CD4-positive, alpha-beta T cell treated with Interleukin-17A for 1 hour (primary cell): ENCODE measurements around the gene DOK3.
"Not testable (repeated sequence)": the region's sequence is repeated elsewhere in the genome, so short reads cannot be mapped to it uniquely, and the experiment has no call there.

Experiments
- DNase-seq: peaks from one replicate; pipeline ENCODE4 v3.0.0-alpha.2; 2020

The DOK3 gene

GRCh38 chr5:177496070-177496726, 13.4 kb downstream of the DOK3 start:
- no peak for DNase-seq

DNA sequence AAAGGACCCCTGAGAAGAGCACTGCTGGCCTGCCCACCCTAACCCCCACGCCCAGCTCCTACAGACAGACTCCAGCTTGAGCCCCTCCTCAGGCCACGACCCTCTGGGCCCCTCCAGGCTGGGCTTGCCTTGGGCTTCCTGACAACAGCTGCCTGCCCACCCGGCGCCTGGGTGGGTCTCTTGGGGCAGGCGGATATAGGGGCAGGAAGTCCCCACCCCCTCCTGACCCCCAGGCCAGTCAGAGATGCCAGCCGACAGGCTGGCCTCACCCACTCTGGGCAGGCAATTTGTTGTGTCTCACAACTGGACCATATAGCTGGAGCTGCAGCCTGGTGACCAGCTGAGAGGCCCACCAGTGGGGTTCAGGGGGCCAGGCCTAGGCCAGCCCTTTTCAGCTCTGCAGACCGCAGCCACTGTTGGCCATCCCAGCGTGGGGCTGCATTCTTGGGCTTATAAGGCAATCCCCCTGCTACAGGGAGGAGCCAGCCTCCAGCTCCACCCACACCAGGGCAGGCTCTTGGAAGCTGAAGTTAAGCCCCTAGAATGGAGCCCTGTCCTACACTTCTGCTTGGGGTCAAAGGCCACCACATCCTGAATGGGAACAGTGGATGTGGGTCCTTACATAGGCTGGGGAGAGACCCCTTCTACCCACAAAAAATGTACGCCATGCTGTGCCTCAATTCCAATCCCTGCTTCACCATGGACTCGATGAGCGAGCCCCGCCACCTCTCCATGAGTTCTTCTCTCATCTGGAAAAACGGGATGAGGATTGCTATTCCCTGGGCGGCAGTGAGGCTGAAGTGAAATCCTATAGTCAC, 14.2 kb downstream of the DOK3 start:
- no peak for DNase-seq

DNA sequence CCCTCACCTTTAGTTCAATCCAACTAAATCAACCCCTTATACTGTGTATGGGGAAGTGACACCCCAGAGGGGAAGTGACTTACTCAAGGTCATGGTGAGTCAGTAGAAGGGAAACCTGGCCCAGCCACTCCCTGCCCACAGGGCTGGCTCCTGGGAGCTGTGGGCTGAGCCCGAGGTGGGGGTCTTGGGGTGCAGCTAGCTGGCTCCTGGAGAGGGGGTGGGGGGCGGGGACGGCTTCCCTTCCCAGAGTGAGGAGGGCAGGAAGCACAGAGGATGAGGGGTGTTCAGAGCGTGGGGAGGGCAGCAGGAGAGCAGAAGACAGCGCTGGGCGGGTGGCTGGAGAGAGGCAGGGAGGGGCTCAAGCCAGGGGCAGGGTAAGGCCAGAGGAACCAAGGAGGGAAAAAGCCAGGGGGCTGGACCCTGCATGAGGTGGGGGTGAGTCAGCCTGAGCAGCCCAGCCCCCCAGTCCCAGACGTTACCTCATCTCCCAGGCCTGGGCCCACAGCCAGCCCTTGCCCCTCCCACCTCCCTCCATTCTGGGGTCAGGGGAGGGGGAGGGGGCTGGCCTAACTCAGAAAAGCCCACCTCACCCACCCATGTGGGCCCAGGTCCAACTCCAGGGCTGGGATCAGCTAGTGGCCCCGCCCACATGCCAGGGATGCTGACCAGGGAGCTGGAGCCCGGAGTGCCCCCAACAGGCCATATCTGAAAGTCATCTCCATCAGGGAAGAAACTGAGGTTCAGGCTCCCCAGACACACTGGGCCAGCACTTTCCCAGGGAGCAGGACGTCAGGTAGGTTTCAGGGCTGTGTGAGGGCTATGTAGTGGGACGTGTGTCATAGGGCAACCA, 15.1 kb downstream of the DOK3 start:
- DNase-seq: peak; percentile 22

- no peak for DNase-seq
Measured at GRCh38 chr5:177493795-177494345, 15.8 kb downstream of the DOK3 start.

DNA sequence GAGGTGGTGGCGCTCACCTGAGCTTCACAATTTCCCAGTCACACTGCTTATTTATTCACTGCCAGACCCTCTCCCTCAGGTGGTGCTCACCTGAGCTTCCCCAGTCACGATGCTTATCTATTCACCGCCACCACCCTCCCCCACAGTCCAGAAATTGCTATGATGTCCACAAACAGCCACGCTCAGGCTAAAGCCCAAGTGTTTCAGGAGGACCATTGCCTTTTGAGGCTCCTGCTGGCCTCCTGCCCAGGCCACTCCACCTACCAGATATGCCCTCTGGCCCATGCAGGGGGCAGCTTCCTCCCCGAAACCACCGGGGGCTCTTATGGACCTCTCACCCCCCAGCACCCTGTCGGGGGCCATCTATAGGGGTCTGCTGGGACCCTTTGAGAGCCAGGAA, 16.8 kb downstream of the DOK3 start:
- DNase-seq: no peak

GRCh38 chr5:177491983-177492746, 17.5 kb downstream of the DOK3 start:
- no peak for DNase-seq

DNA sequence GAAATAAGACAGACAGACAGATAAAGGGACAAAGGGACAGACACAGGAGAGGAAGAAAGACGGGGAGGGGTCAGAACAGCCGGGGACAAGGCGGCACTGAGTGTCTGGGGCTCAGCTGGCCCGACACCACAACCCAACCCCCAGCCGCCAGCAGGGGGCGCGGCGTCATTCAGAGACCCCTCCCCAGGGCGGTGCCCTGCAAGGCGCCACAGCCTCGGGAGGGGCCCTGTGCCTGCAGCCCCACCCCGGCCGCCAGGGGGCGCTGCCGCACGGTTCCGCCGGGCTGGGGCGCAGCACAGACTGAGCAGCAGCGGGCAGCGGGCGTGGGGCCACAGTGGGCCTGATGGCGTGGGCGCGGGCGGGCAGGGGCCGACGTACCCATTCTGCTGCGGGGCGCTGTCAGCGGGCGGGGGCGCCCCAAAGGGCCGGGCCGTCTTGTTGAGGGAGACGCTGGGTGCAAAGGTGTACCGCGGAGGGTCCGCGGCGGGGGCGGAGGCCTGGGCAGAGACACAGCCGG, 18.1 kb downstream of the DOK3 start:
- no peak for DNase-seq

DNA sequence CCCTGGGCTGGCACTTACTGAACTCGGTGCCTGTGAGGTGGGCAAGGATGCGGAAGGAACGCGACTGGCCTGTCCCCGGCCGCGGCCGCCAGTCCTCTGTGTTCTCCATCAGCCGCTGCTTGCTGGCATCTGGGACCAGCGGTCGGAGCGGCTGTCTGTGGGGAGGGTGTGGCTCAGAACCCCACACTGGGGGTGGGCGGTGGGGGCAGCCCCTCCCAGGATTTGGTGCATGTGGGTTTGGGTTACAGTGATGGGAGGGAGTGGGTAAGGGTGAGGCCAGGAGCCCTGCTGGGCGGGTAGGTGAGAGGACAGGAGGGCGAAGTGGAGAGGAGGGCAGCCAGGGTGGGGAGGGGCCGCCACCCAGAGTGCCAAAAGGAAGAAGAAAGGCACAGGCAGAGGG, 18.6 kb downstream of the DOK3 start:
- DNase-seq: no peak

DNA sequence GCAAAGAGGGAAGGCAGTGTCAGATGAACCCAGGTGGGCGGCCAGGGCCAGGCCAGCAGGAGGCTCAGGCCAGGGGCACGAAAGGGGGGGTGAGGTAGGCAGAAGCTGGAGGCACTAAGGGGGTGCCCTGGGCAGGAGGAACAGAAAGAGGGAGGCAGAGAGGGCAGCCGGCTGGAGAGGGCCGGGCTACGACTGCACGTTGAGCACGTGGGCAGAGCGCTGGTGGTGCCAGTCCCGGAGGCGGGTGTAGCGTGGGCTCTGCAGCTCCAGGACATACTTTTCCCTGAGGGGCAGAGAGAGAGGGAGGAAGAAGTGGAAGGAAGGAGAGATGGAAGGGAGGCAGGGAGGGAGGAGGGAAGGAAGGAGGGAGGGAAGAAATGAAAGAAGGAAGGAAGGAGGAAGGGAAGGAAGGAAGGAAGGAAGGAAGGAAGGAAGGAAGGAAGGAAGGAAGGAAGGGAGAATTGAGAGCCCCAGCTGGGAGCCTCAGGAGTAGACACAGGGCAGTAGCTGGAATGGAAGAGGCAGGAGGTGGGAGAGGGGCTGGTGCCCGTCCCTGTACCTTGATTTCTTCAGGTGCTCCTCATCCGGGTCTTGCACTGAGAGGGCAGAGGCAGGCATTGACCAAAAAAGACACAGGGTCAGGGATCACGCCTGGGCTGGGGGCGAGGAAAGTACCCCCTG, 19.2 kb downstream of the DOK3 start:
- DNase-seq: no peak

- DNase-seq: no peak
Measured at GRCh38 chr5:177489119-177489716, 20.4 kb downstream of the DOK3 start.

DNA sequence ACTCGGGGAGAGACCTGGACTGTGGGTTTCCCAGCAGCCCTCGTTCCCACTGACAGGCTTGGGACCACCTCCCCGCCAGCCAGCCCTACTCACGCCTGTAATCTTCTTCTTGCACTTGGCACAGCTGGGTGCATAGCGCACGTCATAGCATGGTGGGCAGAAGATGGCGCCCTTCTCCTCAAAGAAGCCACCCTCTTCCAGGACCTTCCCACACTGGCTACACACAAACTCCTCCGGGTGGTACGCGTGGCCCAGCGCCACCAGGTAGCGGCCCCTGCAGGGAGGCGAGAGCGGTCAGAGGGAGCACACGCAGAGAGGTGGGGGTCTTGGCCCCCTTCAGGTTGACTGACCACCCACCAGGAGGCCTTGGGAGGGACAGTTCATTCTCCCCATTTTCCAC, 21.7 kb downstream of the DOK3 start:
- no peak for DNase-seq

- DNase-seq: no peak
Measured at GRCh38 chr5:177487144-177487543, 22.5 kb downstream of the DOK3 start.

- no peak for DNase-seq
Measured at GRCh38 chr5:177486256-177486655, 23.4 kb downstream of the DOK3 start.

DNA sequence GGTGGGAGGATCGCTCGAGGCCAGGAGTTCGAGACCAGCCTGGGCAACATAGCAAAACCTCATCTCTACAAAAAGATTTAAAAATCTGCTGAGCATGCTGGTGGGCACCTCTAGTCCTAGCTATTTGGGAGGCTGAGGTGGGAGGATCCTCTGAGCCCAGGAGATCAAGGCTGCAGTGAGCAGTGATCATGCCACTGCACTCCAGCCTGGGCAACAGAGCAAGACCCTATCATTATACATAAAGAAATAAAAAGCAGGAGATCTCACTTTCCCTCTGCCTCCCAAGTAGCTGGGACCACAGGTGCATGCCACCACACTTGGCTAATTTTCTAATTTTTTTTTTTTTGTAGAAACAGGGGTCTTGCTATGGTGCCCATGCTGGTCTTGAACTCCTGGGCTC, 23.9 kb downstream of the DOK3 start:
- DNase-seq: not testable (repeated sequence)

DNA sequence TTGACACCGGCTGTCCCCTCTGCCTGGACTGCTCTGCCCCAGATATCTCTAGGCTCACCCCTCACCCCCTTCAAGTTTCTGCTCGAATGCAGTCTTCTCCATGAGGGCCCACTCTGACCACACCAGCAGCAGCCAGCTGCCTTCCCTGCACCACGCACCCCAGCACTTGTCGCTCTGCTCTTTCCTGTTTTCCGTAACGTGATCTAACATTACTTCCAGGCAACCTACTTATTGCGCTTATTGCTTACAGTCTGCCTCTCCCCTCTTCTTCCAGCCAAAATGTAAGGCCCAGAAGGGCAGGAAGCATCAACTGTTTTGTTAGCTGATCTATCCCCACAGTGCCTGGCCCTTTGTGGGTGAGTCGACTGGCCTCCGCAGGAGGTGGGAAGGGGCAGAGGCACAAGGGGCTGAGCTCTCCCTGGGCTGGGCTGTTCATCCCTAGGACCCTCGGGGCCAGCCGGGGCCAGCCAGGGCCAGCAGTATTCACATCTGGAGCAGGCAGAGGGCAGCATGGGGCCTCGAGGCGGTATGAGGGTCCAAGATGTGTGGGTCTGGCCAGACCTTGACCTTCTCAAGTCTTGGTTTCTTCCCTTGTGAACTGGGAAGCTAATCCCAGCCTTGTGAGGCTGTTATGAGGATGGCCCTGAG, 24.6 kb downstream of the DOK3 start:
- DNase-seq: no peak

DNA sequence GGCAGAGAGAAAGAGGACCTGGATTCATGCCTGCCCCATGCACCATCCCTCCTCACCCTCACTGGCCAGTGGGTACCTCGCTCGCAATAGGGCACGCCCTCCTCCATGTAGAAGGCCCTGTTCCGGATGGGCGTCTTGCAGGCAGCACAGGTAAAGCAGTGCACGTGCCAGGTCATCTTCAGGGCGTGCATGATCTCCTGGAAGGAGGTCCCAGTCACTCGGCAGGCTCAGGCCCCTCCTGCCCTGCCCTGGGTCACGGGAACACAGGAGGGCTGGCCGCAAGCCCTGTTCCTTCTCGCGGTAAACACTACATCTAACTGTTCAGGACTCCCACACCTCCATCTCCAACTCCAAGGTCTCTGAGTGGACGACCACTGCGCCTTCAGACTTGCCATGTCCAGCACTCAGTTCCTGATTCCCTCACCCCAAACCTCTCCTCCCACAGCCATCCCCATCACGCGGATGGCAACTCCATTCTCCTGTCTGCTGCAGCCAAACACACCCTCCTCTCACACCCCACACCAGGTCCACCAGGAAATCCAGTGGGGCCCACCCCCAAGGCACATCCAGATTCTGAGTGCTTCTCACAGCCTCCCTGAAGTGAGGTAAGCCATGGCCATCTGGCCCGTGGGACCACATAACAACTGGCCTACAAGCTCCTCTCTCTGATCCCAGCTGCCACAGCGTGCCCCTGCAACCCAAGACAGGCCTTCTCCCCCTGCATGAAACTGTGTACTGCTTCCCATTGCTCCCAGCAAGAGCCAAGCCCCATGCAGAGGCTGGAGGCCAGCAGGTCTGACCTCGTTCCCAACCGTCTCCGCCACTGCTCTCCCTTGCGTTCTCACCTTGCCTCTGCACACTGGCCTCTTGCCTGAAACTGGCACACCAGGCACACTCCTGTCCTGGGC, 25.4 kb downstream of the DOK3 start:
- DNase-seq: no peak

- DNase-seq: no peak
Measured at GRCh38 chr5:177483042-177483441, 26.6 kb downstream of the DOK3 start.

GRCh38 chr5:177482359-177482795, 27.2 kb downstream of the DOK3 start:
- DNase-seq: no peak

- DNase-seq: no peak
Measured at GRCh38 chr5:177479774-177480173, 29.9 kb downstream of the DOK3 start.
